Body of pancreas (tissue), 4 donors: ENCODE results near the gene CTRB2.

ENCODE experiments used
- CTCF ChIP-seq, 7 experiments: fragments of 450-650 bp in 4 of 7; fragments of 200-600 bp in 3 of 7; sonication (generic) in 3 of 7; IDR thresholded peaks; one replicate each; pipeline ENCODE4 v1.5.1; 2016 to 2019; ENCODE audit warnings: antibody characterized with exemption in 7 of 7
- POLR2A ChIP-seq, 3 donors: fragments of 450-650 bp; IDR thresholded peaks; one replicate each; pipeline ENCODE4 v1.6.1; 2016; ENCODE audit warnings: antibody characterized with exemption in 3 of 3, mild to moderate bottlenecking in 2 of 3

DNA sequence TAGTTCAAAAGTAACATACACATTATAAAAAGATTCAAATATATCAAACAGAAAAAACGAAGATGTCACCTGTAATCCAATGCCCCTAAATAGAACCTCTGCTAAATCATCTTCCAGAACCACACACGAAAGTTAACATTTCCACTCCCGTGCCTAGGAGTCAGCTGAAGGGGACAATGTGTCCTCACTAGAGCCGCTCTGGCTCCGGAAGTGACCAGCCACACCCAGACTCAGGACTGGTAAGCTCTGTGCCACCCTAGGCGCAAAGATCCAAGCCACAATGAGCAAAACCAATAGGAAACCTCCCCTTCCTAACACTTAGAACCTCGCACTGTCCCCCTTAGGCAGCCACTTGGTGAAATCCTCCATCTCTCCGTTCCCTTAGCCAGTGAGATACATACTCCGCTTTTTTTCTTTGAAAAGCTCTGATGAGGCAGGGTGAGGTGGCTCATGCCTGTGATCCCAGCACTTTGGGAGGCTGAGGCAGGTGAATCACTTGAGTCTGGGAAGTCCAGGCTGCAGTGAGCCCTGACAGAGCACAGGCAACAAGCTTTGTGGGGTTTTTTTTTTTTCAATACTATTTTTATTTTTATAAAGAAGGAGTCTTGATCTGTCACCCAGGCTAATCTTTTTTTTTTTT is 23.6 kb upstream of the CTRB2 start:
- no peak for TF ChIP-seq CTCF (IDR thresholded peaks at IDR 0.05)
- TF ChIP-seq POLR2A (IDR thresholded peaks at IDR 0.05) = no peak
